IPS-15b (cell line): ENCODE results near the gene ARHGAP33.

Experiments used
- H3K27me3 ChIP-seq: one replicate; pipeline ENCODE4 v1.6.1; 2013; ENCODE audit warnings: low read length; ENCODE audit not compliant: control insufficient read depth, insufficient read depth
- H3K36me3 ChIP-seq: one replicate; pipeline ENCODE4 v1.6.1; 2013; ENCODE audit warnings: low read length; ENCODE audit not compliant: control insufficient read depth, insufficient read depth
- H3K4me1 ChIP-seq: one replicate; pipeline ENCODE4 v1.6.1; 2013; ENCODE audit warnings: mild to moderate bottlenecking, low read length; ENCODE audit not compliant: control insufficient read depth, insufficient read depth
- H3K4me3 ChIP-seq: one replicate; pipeline ENCODE4 v1.5.1; 2013; ENCODE audit warnings: low read depth, low read length
- H3K9ac ChIP-seq: one replicate; pipeline ENCODE4 v1.6.1; 2013; ENCODE audit warnings: low read depth, mild to moderate bottlenecking, low read length
- H3K9me3 ChIP-seq: one replicate; pipeline ENCODE4 v1.6.1; 2013; ENCODE audit warnings: mild to moderate bottlenecking, low read length; ENCODE audit not compliant: control insufficient read depth, insufficient read depth

Gene ARHGAP33

DNA sequence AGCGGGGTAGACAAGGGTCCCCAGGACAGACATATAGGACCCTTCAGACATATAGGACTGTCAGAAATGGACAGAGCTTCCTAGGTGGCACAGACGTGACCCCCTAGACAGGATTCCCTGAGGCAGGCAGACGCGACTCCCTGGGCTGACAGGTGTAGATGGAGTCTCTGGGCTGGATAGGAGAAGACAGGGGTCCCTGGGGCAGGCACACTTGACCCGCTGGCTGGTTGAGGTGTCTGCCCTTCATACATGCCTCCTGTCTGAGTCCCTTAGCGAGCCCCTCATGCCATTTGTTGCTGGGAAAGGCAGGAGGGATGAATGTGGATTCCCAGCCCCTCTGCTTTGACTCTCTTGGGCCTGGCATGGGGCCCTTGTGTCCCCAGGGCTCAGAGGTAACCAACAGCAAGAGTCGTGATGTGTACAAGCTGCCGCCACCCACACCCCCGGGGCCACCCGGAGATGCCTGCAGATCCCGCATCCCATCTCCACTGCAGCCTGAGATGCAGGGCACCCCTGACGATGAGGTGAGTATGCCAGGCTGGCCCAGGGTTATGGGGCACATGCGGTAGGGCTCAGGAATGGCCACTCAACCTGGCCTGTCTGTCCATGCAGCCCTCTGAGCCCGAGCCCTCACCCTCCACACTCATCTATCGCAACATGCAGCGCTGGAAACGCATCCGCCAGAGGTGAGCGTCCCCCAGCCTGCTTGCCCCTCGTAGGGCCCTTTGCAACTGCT lies 21.6 kb upstream of the ARHGAP33 start:
- no peak overlapping the region for H3K9ac ChIP-seq
- H3K4me1 ChIP-seq, result peaks cover 2% of the 10 kb centered on the region

DNA sequence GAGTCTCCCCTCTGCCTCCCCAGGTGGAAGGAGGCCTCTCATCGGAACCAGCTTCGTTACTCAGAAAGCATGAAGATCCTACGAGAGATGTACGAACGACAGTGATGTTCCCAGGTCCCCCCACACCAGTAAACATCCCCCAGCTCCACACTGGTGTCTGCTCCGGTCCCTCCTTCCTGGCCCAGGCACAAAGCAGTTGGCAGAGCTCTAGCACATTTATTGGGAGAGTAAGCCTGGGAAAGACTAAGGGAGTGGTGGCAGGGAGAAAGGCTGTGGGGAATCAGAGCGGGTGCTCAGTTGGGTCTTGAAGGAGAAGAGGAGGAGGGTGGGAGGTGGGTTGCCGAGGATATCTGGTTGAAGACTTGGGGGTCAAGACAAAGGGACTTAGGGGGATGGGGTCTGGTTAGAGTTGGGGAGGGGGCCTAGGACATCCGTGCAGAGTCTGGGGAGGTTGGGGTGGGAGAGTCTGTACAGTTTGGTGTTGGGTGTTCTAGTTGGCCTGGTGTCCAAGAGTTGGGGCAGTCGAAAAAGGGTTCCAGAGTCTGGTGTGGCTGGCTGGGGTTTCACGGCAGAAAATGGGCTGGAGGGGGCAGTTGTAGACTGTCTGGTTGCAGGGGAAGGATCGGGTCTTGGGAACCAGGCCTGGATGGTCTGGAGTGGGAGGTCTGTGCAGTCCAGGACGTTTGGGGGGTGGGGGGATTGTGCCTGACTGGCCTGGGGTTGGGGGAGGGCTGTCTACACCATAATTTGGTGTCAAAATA lies 20.8 kb upstream of the ARHGAP33 start:
- H3K4me3 ChIP-seq, result no peak overlapping the region
- H3K4me1 ChIP-seq, result peaks cover 2% of the 10 kb centered on the region
- no peak overlapping the region for H3K9ac ChIP-seq
- H3K9me3 ChIP-seq, result no peaks in the 10 kb centered on the region
- peaks cover 3% of the 10 kb centered on the region for H3K36me3 ChIP-seq
- peaks cover 13% of the 10 kb centered on the region for H3K27me3 ChIP-seq

More for the DNA sequence above, 21.6 kb upstream of the ARHGAP33 start:
- peaks cover 13% of the 10 kb centered on the region for H3K27me3 ChIP-seq
- no peaks in the 10 kb centered on the region for H3K9me3 ChIP-seq
- H3K4me3 ChIP-seq, result no peak overlapping the region
- H3K36me3 ChIP-seq, result peaks cover 3% of the 10 kb centered on the region

DNA sequence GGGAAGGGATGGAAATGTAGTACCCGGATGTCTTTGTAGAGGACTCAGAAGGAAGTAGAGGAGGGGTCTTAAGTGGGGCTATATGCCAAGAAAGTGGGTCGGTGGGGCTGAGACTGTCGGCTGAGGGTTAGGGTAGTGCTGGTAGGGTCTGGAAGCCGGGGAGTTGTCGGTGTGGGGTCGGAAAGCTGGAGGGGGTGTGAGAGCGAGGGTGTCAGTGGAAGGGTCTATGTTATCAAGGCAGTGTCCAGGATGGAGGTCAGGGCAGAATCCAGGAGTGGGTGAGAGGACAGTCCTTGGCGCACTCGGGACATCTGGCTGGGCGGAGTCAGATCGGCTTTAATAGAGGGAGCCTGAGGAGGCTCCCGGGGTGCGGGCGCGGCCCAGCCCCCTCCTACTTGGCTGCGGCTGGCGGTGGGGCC lies 20.2 kb upstream of the ARHGAP33 start:
- no peak overlapping the region for H3K9ac ChIP-seq
- H3K4me1 ChIP-seq, result peaks cover 2% of the 10 kb centered on the region
- H3K4me3 ChIP-seq, result peak overlapping the region; percentile 73
- peaks cover 8% of the 10 kb centered on the region for H3K36me3 ChIP-seq
- peaks cover 13% of the 10 kb centered on the region for H3K27me3 ChIP-seq
- H3K9me3 ChIP-seq, result no peaks in the 10 kb centered on the region

DNA sequence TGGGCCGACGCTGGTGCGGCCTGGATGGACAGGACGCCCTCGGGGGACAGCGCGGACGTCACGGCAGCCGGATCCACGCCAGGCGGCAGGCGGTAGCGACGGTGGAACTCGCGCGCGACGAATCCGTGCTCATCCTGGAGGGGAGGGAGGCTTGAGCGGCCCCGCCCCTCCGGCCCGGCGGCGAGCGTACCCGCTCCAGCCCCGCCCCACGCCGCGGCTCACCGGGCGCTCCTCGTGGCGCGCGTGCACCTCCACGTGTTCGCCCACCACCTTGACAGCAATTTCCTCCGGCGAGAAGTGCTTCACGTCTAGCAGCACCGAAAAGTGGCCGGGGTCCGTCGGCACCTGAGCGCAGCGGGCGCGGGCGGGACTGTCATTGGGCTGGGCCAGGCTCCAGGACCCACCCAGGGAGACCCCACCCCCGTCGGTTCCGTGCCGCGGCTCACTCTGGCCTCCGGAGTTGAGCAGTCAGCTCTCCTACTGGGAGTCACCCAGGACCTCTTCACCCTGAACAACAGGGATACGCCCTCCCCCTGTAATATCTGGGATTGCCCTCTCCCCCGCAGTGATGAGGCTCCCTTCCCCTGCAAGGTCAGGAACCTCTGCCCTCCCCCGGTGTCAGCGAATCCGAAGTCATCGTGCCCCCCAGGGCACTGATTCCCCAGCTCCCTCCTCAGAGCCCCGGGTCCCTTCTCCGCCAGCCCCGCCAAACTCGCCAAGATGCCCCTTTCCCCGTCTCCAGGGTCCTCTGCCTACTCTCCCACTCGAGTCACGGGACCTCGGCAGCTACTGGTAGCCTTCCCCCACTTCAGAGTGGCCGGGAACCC lies 19.6 kb upstream of the ARHGAP33 start:
- H3K9me3 ChIP-seq, result no peaks in the 10 kb centered on the region
- H3K4me3 ChIP-seq, result peak overlapping the region; percentile 73
- peaks cover 8% of the 10 kb centered on the region for H3K36me3 ChIP-seq
- H3K27me3 ChIP-seq, result peaks cover 13% of the 10 kb centered on the region
- H3K9ac ChIP-seq, result peak overlapping the region; percentile 37
- peaks cover 2% of the 10 kb centered on the region for H3K4me1 ChIP-seq

DNA sequence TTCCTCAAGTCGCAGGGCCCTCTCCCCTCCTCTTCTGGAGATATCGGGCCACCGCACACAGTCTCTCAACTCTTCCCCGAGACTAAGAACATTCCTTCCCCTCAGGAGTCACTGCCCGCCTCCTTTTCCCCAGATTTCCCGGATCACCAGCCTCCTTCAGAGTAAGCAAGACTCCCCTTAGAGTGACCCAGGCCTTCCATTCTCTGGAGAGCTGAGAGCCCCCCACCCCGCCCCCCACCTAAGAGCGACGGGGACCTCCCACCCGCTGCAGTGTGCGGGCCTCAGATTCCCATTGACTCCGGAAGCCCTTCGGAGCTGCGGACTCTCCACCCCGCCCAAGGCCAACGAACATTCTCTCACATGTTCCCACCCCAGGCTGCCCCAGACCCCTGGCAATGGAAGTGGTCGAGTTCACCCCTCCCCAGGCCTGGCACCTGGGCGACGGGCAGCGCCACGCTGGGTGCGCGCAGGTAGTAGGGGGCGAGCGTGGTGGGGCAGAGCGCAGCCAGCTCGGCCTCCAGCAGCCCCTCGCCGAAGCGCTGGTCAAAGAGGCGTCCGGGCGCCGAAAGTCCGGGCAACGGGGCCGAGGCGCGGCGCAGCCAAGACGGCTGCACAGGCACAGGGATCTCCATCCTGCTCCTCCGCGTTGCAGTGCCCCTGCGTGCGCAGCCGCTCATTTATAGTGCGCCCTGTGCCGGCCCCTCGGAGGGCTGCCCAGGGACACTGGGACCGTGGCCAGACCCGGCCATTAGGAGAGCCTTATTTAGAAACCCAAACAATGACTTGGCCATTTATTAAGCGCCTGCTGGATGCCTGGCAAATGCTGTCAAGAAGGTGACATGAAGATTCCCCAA lies 18.8 kb upstream of the ARHGAP33 start, which contains the start of gene HSPB6:
Gene HSPB6, minus strand, starts transcription at position 653 of the 854 bp plus-strand sequence. Its CDS starts 21 bp downstream, at position 632.
- Histone ChIP-seq H3K27me3 (peaks cover 13% of the 10 kb centered on the region), H3K4me1 (peaks cover 2% of the 10 kb centered on the region), H3K4me3 (peak within 1 kb of the TSS; percentile 73), H3K9ac (peak within 1 kb of the TSS; percentile 37), H3K36me3 (peaks cover 8% of the 10 kb centered on the region), H3K9me3 (no peaks in the 10 kb centered on the region)

DNA sequence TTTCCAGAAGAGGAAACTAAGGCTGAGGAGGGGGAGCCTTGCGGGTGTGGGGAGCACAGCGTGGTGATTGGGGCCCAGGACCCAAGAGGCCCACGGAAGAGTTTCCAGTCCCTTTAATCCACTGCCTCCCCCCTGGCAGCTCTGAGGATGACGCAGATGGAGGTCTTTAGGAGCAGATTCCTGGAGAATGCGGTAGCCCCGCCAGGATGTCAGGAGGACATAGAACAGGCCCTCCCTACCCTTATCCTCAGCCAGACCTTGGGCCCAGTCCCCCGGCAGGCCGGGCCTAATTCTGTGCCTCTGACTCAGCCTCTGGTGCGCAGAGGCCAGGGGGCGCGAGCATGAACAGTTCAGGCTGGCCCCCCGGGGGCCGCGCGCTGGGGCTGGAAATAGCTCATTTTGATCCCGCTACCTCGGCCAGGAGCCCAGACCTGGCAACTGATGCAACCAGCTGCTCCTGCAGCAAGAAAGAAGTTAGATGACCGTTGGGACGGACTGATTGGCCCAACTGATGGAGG lies 18.1 kb upstream of the ARHGAP33 start:
- Histone ChIP-seq H3K36me3 (peaks cover 13% of the 10 kb centered on the region), H3K4me1 (peaks cover 2% of the 10 kb centered on the region), H3K27me3 (peaks cover 13% of the 10 kb centered on the region), H3K9ac (no peak overlapping the region), H3K9me3 (no peaks in the 10 kb centered on the region), H3K4me3 (peak overlapping the region; percentile 73)

DNA sequence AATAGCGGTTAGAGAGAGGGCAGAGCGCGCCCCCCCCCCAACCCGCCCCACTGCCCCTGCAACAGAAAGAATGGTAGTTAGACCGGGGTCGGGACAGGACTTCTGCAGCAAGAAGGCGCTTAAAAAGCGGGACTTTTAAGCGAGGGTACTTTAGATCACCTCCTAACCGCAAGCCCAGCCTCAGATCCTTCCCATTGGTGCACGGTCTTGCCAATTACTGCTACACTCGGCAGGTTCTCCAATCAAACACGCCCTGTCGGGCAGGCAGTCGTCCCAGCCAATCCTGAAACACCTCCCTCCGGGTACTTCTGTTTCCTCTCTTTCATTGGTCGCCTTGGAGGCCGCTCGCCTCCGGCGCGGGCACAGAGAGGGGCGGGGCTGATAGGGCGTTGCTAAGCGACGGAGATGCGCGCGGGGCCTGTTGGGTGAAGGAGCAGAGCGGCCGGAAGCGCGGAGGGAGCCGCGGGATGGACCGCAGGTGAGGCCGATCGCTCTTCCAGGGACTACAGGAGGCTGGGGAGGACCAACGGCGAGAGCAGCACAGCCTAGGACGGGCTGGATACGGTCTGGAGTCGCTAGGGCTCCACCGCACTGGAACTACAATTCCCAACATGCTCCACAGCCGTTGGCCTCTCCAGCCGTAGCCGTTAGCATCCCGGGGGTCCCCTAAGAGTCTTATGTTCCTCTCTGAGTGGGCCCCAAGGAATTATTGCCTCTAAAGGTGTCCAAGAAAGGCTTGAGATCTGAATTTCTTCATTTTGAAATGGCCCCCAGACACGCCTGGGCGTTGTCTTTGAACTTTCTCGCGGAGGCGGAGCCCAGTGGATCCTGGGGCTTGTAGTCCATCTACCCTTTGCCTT lies 17.4 kb upstream of the ARHGAP33 start, which contains the start of gene PROSER3:
Gene PROSER3, plus strand, starts transcription at position 428 of the 860 bp plus-strand sequence. Its CDS starts 40 bp downstream, at position 468.
- Histone ChIP-seq H3K9ac (peak within 1 kb of the TSS; percentile 90), H3K4me1 (peaks cover 2% of the 10 kb centered on the region), H3K36me3 (peaks cover 10% of the 10 kb centered on the region), H3K9me3 (no peaks in the 10 kb centered on the region), H3K27me3 (peaks cover 13% of the 10 kb centered on the region), H3K4me3 (peak within 1 kb of the TSS; percentile 100)

DNA sequence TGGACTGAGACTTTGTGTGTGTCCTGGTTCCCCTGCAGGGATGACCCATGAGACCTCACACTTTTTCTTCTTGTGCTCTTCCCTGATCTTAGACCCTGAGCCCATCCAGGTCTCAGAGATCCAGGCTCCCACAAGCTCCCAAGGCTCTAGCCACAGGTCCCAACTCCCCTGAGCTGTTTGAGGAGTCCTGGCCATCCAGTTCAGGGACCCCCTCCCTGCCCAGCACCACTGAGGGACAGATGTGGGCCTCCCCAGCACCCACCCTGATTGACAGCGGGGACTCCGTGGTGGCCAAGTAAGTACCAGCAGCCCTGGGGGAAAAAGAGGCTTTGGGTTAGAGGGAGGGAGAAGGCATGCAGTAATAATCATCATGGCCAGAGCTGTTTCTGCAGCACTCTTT lies 15.7 kb upstream of the ARHGAP33 start:
- peaks cover 2% of the 10 kb centered on the region for H3K4me1 ChIP-seq
- no peaks in the 10 kb centered on the region for H3K9me3 ChIP-seq
- H3K9ac ChIP-seq, result no peak overlapping the region
- peaks cover 10% of the 10 kb centered on the region for H3K36me3 ChIP-seq
- peaks cover 13% of the 10 kb centered on the region for H3K27me3 ChIP-seq
- H3K4me3 ChIP-seq, result no peak overlapping the region

DNA sequence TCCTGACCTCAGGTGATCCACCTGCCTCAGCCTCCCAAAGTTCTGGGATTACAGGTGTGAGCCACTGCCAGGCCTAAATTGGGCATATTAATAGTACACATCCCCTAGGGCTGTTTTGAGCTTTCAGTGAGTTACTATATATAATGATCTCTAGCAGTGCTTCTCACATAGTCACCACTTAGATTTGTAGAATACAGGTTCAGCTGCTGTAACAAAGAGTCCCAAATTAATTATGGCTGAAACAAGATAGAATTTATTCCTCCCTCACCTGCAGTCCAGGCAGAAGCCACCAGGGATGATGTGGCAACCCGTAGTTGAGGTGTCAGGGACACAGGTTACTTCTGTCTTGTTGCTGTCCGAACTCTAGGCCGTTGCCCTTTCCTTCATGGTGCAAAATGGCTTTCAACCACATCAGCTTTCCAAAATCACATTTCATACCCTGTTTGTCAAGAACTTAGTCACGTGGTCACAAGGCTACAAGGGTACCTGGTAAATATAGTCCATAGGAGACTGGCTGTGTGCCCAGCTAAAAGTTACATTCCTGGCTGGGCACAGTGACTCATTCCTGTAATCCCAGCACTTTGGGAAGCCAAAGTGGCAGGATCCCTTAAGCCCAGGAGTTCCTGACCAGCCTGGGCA lies 14.5 kb upstream of the ARHGAP33 start:
- H3K36me3 ChIP-seq, result peaks cover 10% of the 10 kb centered on the region

More for the DNA sequence above, 14.5 kb upstream of the ARHGAP33 start:
- Histone ChIP-seq H3K4me1 (peaks cover 2% of the 10 kb centered on the region), H3K4me3 (no peak overlapping the region), H3K9me3 (no peaks in the 10 kb centered on the region), H3K27me3 (peaks cover 9% of the 10 kb centered on the region), H3K9ac (no peak overlapping the region)
